Esophagus muscularis mucosa (tissue), 4 donors: Measurements from ENCODE around the gene VDR. TPM values are rescaled to one million over a fixed set of nuclear protein-coding genes. Genes with fewer than 3 reads are reported as not detected.

Source experiments
- DNase-seq: peaks from one replicate; pipeline ENCODE4 v3.0.0-alpha.2; 2017; ENCODE audit errors: extremely low spot score
- H3K27ac ChIP-seq, 4 donors: fragments of 200-600 bp; sonication (generic); replicated peaks in 1 of 4; 1 replicate in 3 of 4; 2 replicates in 1 of 4; pipeline ENCODE4 v1.5.1; 2016 to 2019; ENCODE audit warnings: mild to moderate bottlenecking in 1 of 4
- H3K27me3 ChIP-seq, 4 donors: fragments of 200-600 bp; sonication (generic); one replicate each; pipeline versions ENCODE4 v1.5.1 to v1.6.0; 2016 to 2019
- H3K36me3 ChIP-seq, 4 donors: fragments of 200-600 bp; sonication (generic); one replicate each; pipeline ENCODE4 v1.5.1; 2016 to 2019
- H3K4me1 ChIP-seq, 4 donors: fragments of 200-600 bp; sonication (generic); one replicate each; pipeline ENCODE4 v1.5.1; 2016 to 2019
- H3K4me3 ChIP-seq, 4 donors: fragments of 200-600 bp; sonication (generic); 1 replicate in 2 of 4; 2 replicates in 2 of 4; pipeline ENCODE4 v1.5.1; 2016 to 2019; ENCODE audit warnings: mild to moderate bottlenecking in 4 of 4, moderate library complexity in 1 of 4
- H3K9me3 ChIP-seq, 4 donors: fragments of 200-600 bp; sonication (generic); 1 replicate in 3 of 4; 2 replicates in 1 of 4; pipeline ENCODE4 v1.5.1; 2016 to 2019
- EP300 ChIP-seq: sonication (generic); formaldehyde crosslinking; IDR thresholded peaks from one replicate; pipeline ENCODE4 v1.6.1; 2017; ENCODE audit warnings: antibody characterized with exemption
- POLR2A ChIP-seq: fragments of 450-650 bp; IDR thresholded peaks from one replicate; pipeline ENCODE4 v1.6.1; 2017; ENCODE audit warnings: antibody characterized with exemption, moderate library complexity, mild to moderate bottlenecking, low read depth
- POLR2AphosphoS5 ChIP-seq, 2 donors: sonication (generic); formaldehyde crosslinking; IDR thresholded peaks; one replicate each; pipeline ENCODE4 v1.6.1; 2017; ENCODE audit warnings: antibody characterized with exemption in 2 of 2
- WGBS: methylation state at CpG from one replicate; pipeline ENCODE4 v1.1.5; 2018; 5-methylcytosine and 5-hydroxymethylcytosine counted together
- intact Hi-C: fragments of 100-400 bp; cut with DNase I; formaldehyde crosslinking; loops from one replicate; pipeline ENCODE4 v1.15.1; 2023
- total RNA-seq, 4 donors: library from RNA; depleted of rRNA; stranded (reverse); fragments of >200 nt; gene quantifications; one replicate each; pipeline versions ENCODE4 v1.1.0 to v1.2.1, GENCODE V29; 2016
- TF ChIP-seq, protein P1 (sequence below), 3 experiments: fragments of 200-600 bp in 2 of 3; fragments of 450-650 bp in 1 of 3; sonication (generic) in 2 of 3; IDR thresholded peaks; one replicate each; pipeline ENCODE4 v1.5.1; 2017 to 2019; ENCODE audit warnings: antibody characterized with exemption in 3 of 3, mild to moderate bottlenecking in 2 of 3, moderate library complexity in 1 of 3

VDR gene
- total RNA-seq, 4 donors from 2014 or later: 0.42 to 2.8 (median 2.1) TPM

DNA sequence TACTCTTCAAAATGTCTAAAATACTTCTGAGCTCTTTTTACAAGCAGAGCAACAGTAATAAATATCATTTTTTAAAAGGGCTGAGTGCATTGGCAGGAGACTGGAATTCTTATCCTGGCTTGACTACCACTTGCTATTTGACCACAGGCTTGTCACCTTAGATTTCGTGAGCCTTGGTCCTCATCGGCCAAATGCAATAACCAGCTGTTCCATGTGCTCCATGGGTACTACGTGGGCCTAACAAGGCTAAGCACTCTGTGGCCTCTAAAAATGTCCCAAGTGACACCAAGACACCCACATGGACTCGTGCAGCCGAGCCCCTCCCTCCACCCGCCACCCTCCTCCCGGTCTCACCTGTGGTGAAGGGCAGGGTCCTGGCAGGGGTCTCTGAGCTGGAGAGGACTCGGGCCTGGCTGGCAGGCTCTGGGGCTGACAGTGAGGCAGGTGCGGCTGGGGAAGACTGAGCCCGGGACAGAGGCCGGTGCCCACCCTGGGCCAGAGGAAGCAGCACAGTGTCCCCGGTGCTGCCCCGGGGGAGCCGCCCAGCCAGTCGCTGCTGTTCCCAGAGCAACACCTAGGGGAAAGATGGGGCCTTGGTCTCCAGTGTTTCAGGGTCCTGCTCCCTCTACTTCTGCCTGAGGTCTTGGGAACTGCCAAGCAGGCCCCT, 111.6 kb downstream of the VDR start:
- Histone ChIP-seq H3K27ac (peak overlapping the region in 1 of 4 donors; percentile 34), H3K4me1 (peaks cover under 1 to 21% (median 11%) of the 10 kb centered on the region in 4 donors), H3K27me3 (no peaks in the 10 kb centered on the region), H3K9me3 (no peaks in the 10 kb centered on the region), H3K4me3 (no peak overlapping the region), H3K36me3 (peaks cover 98 to 100% (median 100%) of the 10 kb centered on the region in 4 donors)
- no peak for TF ChIP-seq POLR2AphosphoS5 (IDR thresholded peaks at IDR 0.05)
- DNase-seq: no peak
- 80% methylated on average over 10 of the region's 15 CpGs for WGBS
- intact Hi-C loops: no loop called here

DNA sequence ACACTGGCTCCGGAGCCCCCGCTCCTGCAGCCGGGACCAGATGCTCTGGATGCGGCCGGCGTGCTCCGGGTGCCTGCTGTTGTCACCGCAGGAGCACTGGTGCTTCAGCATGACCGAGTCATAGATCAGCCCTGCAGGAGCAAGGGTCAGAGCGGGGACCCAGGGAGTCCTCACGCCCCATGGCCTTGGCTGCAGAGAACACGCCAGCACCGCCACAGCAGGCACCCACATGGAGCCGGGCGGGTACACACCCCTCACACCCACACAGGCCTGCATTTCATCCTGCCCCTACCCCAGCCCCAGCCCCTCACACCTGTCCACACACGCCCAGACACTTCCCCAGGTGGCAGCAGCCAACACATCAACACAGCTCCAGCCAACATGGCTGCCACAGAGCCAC, 112.9 kb downstream of the VDR start:
- 89% methylated on average over 4 of the region's 16 CpGs for WGBS
- H3K27ac ChIP-seq: no peak overlapping the region

More for the DNA sequence above, 112.9 kb downstream of the VDR start:
- intact Hi-C loops: no loop called here
- Histone ChIP-seq H3K4me3 (no peak overlapping the region), H3K9me3 (no peaks in the 10 kb centered on the region), H3K36me3 (peaks cover 97 to 100% (median 100%) of the 10 kb centered on the region in 4 donors), H3K4me1 (peaks cover 3 to 21% (median 12%) of the 10 kb centered on the region in 4 donors), H3K27me3 (no peaks in the 10 kb centered on the region)
- no peak for TF ChIP-seq EP300
- TF ChIP-seq POLR2A: no peak
- TF ChIP-seq POLR2AphosphoS5 (IDR thresholded peaks at IDR 0.05): no peak
- TF ChIP-seq, protein P1, sequence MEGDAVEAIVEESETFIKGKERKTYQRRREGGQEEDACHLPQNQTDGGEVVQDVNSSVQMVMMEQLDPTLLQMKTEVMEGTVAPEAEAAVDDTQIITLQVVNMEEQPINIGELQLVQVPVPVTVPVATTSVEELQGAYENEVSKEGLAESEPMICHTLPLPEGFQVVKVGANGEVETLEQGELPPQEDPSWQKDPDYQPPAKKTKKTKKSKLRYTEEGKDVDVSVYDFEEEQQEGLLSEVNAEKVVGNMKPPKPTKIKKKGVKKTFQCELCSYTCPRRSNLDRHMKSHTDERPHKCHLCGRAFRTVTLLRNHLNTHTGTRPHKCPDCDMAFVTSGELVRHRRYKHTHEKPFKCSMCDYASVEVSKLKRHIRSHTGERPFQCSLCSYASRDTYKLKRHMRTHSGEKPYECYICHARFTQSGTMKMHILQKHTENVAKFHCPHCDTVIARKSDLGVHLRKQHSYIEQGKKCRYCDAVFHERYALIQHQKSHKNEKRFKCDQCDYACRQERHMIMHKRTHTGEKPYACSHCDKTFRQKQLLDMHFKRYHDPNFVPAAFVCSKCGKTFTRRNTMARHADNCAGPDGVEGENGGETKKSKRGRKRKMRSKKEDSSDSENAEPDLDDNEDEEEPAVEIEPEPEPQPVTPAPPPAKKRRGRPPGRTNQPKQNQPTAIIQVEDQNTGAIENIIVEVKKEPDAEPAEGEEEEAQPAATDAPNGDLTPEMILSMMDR (IDR thresholded peaks at IDR 0.05): no peak
- no peak for DNase-seq

Other genes starting within 250 kb of the VDR start
- 10 to 100 TPM; 10.3 to 17.9 (median 13.5) TPM for gene RPAP3, start 199.0 kb downstream of the VDR start, total RNA-seq
- 1 to 10 TPM in 1 of 4 donors, under 1 TPM in 1, not detected in 2; 0.39 to 2.0 TPM for gene ENDOU, start 179.5 kb downstream of the VDR start, total RNA-seq
- gene RAPGEF3, start 146.1 kb downstream of the VDR start, total RNA-seq: 10 to 100 TPM; 18.3 to 48.2 (median 32.5) TPM
- 10 to 100 TPM; 34.5 to 56.0 (median 40.7) TPM for gene SLC48A1, start 131.8 kb downstream of the VDR start, total RNA-seq
- 100 to 1,000 TPM in 1 of 4 donors, 10 to 100 TPM in 3; 58.3 to 105 (median 82.5) TPM for gene HDAC7, start 85.1 kb downstream of the VDR start, total RNA-seq
- gene TMEM106C, start 58.6 kb upstream of the VDR start, total RNA-seq: 10 to 100 TPM; 68.6 to 98.8 (median 72.0) TPM
- gene COL2A1, start 99.5 kb upstream of the VDR start, total RNA-seq: not detected
- gene SENP1, start 201.1 kb upstream of the VDR start, total RNA-seq: 10 to 100 TPM; 12.9 to 19.2 (median 14.3) TPM
- 10 to 100 TPM; 55.6 to 71.3 (median 63.4) TPM for gene PFKM, start 214.4 kb upstream of the VDR start, total RNA-seq